Liver (tissue), 9 donors: ENCODE data around the gene G6PC1. TPM values are rescaled to one million over a fixed set of nuclear protein-coding genes. Genes with fewer than 3 reads are reported as not detected.
A peak's percentile ranks its signal among the peaks of the same experiment; 100 is the strongest.

Experiments
- DNase-seq: peaks from one replicate; pipeline ENCODE4 v3.0.0-alpha.2; 2017; ENCODE audit warnings: low spot score
- H3K27ac ChIP-seq, 2 donors: one replicate each; pipeline ENCODE4 v1.7.0; 2013; ENCODE audit warnings: inconsistent platforms in 2 of 2, low read length in 2 of 2, control low read depth in 1 of 2, low read depth in 1 of 2, mild to moderate bottlenecking in 1 of 2
- H3K27me3 ChIP-seq, 4 donors: one replicate each; pipeline versions ENCODE4 v1.6.1 to v1.7.0; 2013; ENCODE audit warnings: low read length in 3 of 4, inconsistent platforms in 1 of 4, mild to moderate bottlenecking in 1 of 4, moderate library complexity in 1 of 4; ENCODE audit not compliant: control insufficient read depth in 4 of 4, insufficient read depth in 4 of 4
- H3K36me3 ChIP-seq, 4 donors: one replicate each; pipeline versions ENCODE4 v1.6.1 to v1.7.0; 2013; ENCODE audit warnings: low read length in 3 of 4, mild to moderate bottlenecking in 3 of 4, low read depth in 1 of 4, moderate library complexity in 1 of 4; ENCODE audit not compliant: control insufficient read depth in 4 of 4, insufficient read depth in 3 of 4
- H3K4me1 ChIP-seq, 4 donors: one replicate each; pipeline versions ENCODE4 v1.6.1 to v1.7.0; 2013; ENCODE audit warnings: low read length in 3 of 4, mild to moderate bottlenecking in 3 of 4, moderate library complexity in 1 of 4; ENCODE audit not compliant: control insufficient read depth in 4 of 4, insufficient read depth in 4 of 4
- H3K4me3 ChIP-seq, 3 donors: one replicate each; pipeline versions ENCODE4 v1.6.1 to v1.7.0; 2013; ENCODE audit warnings: low read length in 3 of 3, control low read depth in 1 of 3, low read depth in 1 of 3, mild to moderate bottlenecking in 1 of 3
- H3K9ac ChIP-seq, 2 donors: one replicate each; pipeline ENCODE4 v1.7.0; 2013; ENCODE audit warnings: low read length in 2 of 2, mild to moderate bottlenecking in 2 of 2, moderate library complexity in 2 of 2, control low read depth in 1 of 2, low read depth in 1 of 2
- H3K9me3 ChIP-seq, 4 donors: one replicate each; pipeline versions ENCODE4 v1.6.1 to v1.7.0; 2013; ENCODE audit warnings: low read length in 3 of 4; ENCODE audit not compliant: control insufficient read depth in 4 of 4
- CTCF ChIP-seq: fragments of 150-350 bp; IDR thresholded peaks from 2 replicates; pipeline ENCODE4 v1.5.1; 2017; ENCODE audit warnings: improper control_type of control experiment, low read depth, low read length; ENCODE audit not compliant: missing input control
- FOXA1 ChIP-seq: IDR thresholded peaks from 2 replicates; pipeline ENCODE4 v1.6.1; 2016; ENCODE audit warnings: antibody characterized with exemption
- FOXA2 ChIP-seq: IDR thresholded peaks from 2 replicates; pipeline ENCODE4 v1.6.1; 2016; ENCODE audit warnings: antibody characterized with exemption
- HNF4A ChIP-seq, 2 donors: conservative IDR thresholded peaks; 2 replicates each; pipeline ENCODE4 v1.6.1; 2016; ENCODE audit warnings: antibody characterized with exemption in 2 of 2, mild to moderate bottlenecking in 2 of 2
- HNF4G ChIP-seq: IDR thresholded peaks from 2 replicates; pipeline ENCODE4 v1.6.1; 2016; ENCODE audit warnings: antibody characterized with exemption
- NR2F2 ChIP-seq: IDR thresholded peaks from 2 replicates; pipeline ENCODE4 v1.6.1; 2016; ENCODE audit warnings: antibody characterized with exemption
- RAD21 ChIP-seq, 2 donors: IDR thresholded peaks; 2 replicates each; pipeline ENCODE4 v1.6.1; 2016; ENCODE audit warnings: antibody characterized with exemption in 2 of 2, mild to moderate bottlenecking in 2 of 2
- REST ChIP-seq: IDR thresholded peaks from 2 replicates; pipeline ENCODE4 v1.6.1; 2016; ENCODE audit warnings: antibody characterized with exemption, mild to moderate bottlenecking
- RXRA ChIP-seq, 2 donors: IDR thresholded peaks; 2 replicates each; pipeline ENCODE4 v1.6.1; 2017 to 2018; ENCODE audit warnings: antibody characterized with exemption in 2 of 2, mild to moderate bottlenecking in 1 of 2
- TAF1 ChIP-seq: conservative IDR thresholded peaks from 2 replicates; pipeline ENCODE4 v1.6.1; 2016; ENCODE audit warnings: antibody characterized with exemption, mild to moderate bottlenecking
- YY1 ChIP-seq: IDR thresholded peaks from 2 replicates; pipeline ENCODE4 v1.6.1; 2016; ENCODE audit warnings: antibody characterized with exemption, mild to moderate bottlenecking
- WGBS: extraction: QIAGEN DNeasy Blood & Tissue Kit; methylation state at CpG from one replicate; pipeline ENCODE4 v1.1.7; 2013; 5-methylcytosine and 5-hydroxymethylcytosine counted together
- polyA plus RNA-seq, 2 donors: library from polyadenylated mRNA; stranded (reverse) in 1 of 2; unstranded in 1 of 2; fragments of 200-250 nt in 1 of 2; fragments of >200 nt in 1 of 2; fragmentation: Nextera tagmentation in 1 of 2; extraction: Ambion mirVana in 1 of 2; gene quantifications; one replicate each; pipeline versions ENCODE4 v1.2.1 to v1.2.3, GENCODE V29; 2013 to 2015
- total RNA-seq, 2 donors: library from RNA; depleted of rRNA; stranded (reverse); fragments of >200 nt; gene quantifications; one replicate each; pipeline ENCODE4 v1.2.3, GENCODE V29; 2014
- TF ChIP-seq, protein P1 (sequence below): IDR thresholded peaks from 2 replicates; pipeline ENCODE4 v1.6.1; 2016; ENCODE audit warnings: antibody characterized with exemption
- donor health status: healthy.
- donor health status: healthy.
- donor health status: healthy.
- donor health status: healthy.
- donor health status: healthy.

G6PC1 gene
- total and polyA plus RNA-seq, 4 donors: 23.8 to 271 (median 114) TPM

- H3K27me3 ChIP-seq: no peaks in the 10 kb centered on the region
- TF ChIP-seq HNF4G: no peak
- no peak for TF ChIP-seq RXRA (IDR thresholded peaks at IDR 0.05)
- no peak for TF ChIP-seq CTCF
- no peak for TF ChIP-seq FOXA1
- no peak for TF ChIP-seq TAF1
- no peak for TF ChIP-seq REST
- TF ChIP-seq, protein P1, sequence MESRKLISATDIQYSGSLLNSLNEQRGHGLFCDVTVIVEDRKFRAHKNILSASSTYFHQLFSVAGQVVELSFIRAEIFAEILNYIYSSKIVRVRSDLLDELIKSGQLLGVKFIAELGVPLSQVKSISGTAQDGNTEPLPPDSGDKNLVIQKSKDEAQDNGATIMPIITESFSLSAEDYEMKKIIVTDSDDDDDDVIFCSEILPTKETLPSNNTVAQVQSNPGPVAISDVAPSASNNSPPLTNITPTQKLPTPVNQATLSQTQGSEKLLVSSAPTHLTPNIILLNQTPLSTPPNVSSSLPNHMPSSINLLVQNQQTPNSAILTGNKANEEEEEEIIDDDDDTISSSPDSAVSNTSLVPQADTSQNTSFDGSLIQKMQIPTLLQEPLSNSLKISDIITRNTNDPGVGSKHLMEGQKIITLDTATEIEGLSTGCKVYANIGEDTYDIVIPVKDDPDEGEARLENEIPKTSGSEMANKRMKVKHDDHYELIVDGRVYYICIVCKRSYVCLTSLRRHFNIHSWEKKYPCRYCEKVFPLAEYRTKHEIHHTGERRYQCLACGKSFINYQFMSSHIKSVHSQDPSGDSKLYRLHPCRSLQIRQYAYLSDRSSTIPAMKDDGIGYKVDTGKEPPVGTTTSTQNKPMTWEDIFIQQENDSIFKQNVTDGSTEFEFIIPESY: no peak
- TF ChIP-seq FOXA2: no peak
- TF ChIP-seq RAD21 (IDR thresholded peaks at IDR 0.05): no peak
- TF ChIP-seq YY1: no peak
- TF ChIP-seq HNF4A (conservative IDR thresholded peaks at IDR 0.05): no peak
- TF ChIP-seq NR2F2: no peak
- H3K4me1 ChIP-seq: peaks cover 3 to 55% (median 38%) of the 10 kb centered on the region in 4 donors
- peaks cover 2 to 16% (median 12%) of the 10 kb centered on the region in 4 donors for H3K36me3 ChIP-seq
- no peak overlapping the region for H3K9ac ChIP-seq
- peak overlapping the region in 2 of 3 donors; percentile 31 to 48 for H3K4me3 ChIP-seq
- WGBS: 85% methylated on average over 4 of the region's 4 CpGs
- H3K9me3 ChIP-seq: no peaks in the 10 kb centered on the region
- no peak for DNase-seq
- peak overlapping the region in 1 of 2 donors; percentile 7 for H3K27ac ChIP-seq
These were observed 29.0 kb upstream of the G6PC1 start for GRCh38 chr17:42871647-42872046.

DNA sequence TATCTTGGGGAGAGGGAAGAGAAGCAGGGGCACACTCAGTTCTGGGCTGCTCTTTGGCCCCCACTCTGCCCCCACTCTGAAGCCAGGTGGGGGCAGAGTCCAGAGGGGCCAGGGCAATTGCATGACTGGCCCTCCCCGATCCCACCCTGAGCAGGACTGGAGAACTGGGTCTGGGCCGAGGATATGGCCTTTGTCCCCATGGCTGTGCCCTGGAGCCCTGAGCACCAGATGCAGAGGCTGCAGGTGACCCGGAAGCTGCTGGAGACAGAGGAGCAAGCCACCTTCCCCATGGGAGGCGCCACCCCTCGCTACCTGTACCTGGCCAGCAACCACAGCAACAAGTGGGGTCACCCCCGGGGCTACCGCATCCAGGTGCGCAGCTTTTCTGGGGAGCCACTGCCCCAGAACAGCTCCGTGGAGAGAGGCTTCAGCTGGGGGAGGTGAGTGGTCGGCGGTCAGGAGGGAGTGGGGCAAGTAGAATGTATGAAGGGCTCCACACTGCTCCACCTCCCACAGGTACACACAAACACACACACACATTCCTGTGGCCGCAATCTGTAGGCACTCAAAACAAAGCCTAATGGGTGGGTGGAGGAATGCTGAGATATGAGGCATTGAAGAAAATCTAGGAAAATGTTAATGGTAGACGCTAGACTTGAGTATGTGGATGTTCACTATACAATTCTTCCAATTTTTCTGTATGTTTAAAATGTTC lies 28.2 kb upstream of the G6PC1 start:
- Histone ChIP-seq H3K9ac (no peak overlapping the region), H3K4me1 (peaks cover 3 to 58% (median 42%) of the 10 kb centered on the region in 4 donors), H3K36me3 (peaks cover 3 to 18% (median 12%) of the 10 kb centered on the region in 4 donors), H3K9me3 (no peaks in the 10 kb centered on the region), H3K27ac (no peak overlapping the region), H3K4me3 (no peak overlapping the region), H3K27me3 (no peaks in the 10 kb centered on the region)
- DNase-seq: no peak
- 82% methylated on average over 13 of the region's 13 CpGs for WGBS
- TF ChIP-seq HNF4A (conservative IDR thresholded peaks at IDR 0.05) (peak; percentile 41 to 61), HNF4G (no peak), RXRA (IDR thresholded peaks at IDR 0.05) (peak in 1 of 2 donors; percentile 23)
